HUES64 (cell line): Measurements from ENCODE around the gene MUC5B.

Experiments
- H3K27ac ChIP-seq: 2 replicates; pipeline ENCODE4 v1.7.0; 2013; ENCODE audit warnings: low read depth, low read length, inconsistent platforms
- H3K27me3 ChIP-seq: 2 replicates; pipeline ENCODE4 v1.6.1; 2013; ENCODE audit warnings: mild to moderate bottlenecking, low read length; ENCODE audit not compliant: insufficient read depth
- H3K36me3 ChIP-seq: 2 replicates; pipeline ENCODE4 v1.6.1; 2013; ENCODE audit warnings: mild to moderate bottlenecking, low read length; ENCODE audit not compliant: insufficient read depth
- H3K4me1 ChIP-seq: 2 replicates; pipeline ENCODE4 v1.6.1; 2013; ENCODE audit warnings: mild to moderate bottlenecking, low read length, moderate library complexity; ENCODE audit not compliant: insufficient read depth
- H3K4me3 ChIP-seq: 2 replicates; pipeline ENCODE4 v1.5.1; 2013; ENCODE audit warnings: mild to moderate bottlenecking, low read length, moderate library complexity
- H3K9ac ChIP-seq: 2 replicates; pipeline ENCODE4 v1.6.1; 2013; ENCODE audit warnings: mild to moderate bottlenecking, low read depth, low read length
- H3K9me3 ChIP-seq: 2 replicates; pipeline ENCODE4 v1.6.1; 2013; ENCODE audit warnings: low read depth, low read length; ENCODE audit not compliant: insufficient read depth
- WGBS: fragments of 150-250, 120-280 bp; methylation state at CpG from one replicate; pipeline ENCODE4 v1.1.7; 2013; ENCODE audit warnings: missing lambda C conversion rate; 5-methylcytosine and 5-hydroxymethylcytosine counted together

Gene MUC5B

GRCh38 chr11:1252371-1253102 is 29.7 kb downstream of the MUC5B start:
- Histone ChIP-seq H3K4me1 (no peaks in the 10 kb centered on the region), H3K36me3 (no peaks in the 10 kb centered on the region), H3K4me3 (no peak overlapping the region), H3K27me3 (no peaks in the 10 kb centered on the region), H3K9ac (no peak overlapping the region), H3K27ac (no peak overlapping the region), H3K9me3 (peaks cover 15% of the 10 kb centered on the region)
- WGBS, result 93% methylated on average over 38 of the region's 38 CpGs

GRCh38 chr11:1253103-1253485 is 30.2 kb downstream of the MUC5B start:
- Histone ChIP-seq H3K4me3 (no peak overlapping the region), H3K9me3 (peaks cover 15% of the 10 kb centered on the region), H3K4me1 (no peaks in the 10 kb centered on the region), H3K27me3 (no peaks in the 10 kb centered on the region), H3K27ac (no peak overlapping the region), H3K36me3 (no peaks in the 10 kb centered on the region), H3K9ac (no peak overlapping the region)
- WGBS, result 90% methylated on average over 9 of the region's 9 CpGs

GRCh38 chr11:1254086-1254648 is 31.3 kb downstream of the MUC5B start:
- WGBS, result 96% methylated on average over 22 of the region's 22 CpGs
- Histone ChIP-seq H3K9ac (no peak overlapping the region), H3K4me1 (no peaks in the 10 kb centered on the region), H3K27ac (no peak overlapping the region), H3K36me3 (no peaks in the 10 kb centered on the region), H3K9me3 (peaks cover 15% of the 10 kb centered on the region), H3K4me3 (no peak overlapping the region), H3K27me3 (no peaks in the 10 kb centered on the region)

- no peaks in the 10 kb centered on the region for H3K4me1 ChIP-seq
- H3K9ac ChIP-seq, result no peak overlapping the region
- WGBS, result 92% methylated on average over 19 of the region's 19 CpGs
- H3K9me3 ChIP-seq, result peaks cover 15% of the 10 kb centered on the region
- H3K27ac ChIP-seq, result no peak overlapping the region
- no peaks in the 10 kb centered on the region for H3K27me3 ChIP-seq
- H3K4me3 ChIP-seq, result no peak overlapping the region
- no peaks in the 10 kb centered on the region for H3K36me3 ChIP-seq
These were observed 31.9 kb downstream of the MUC5B start for GRCh38 chr11:1254733-1255132.

- H3K27me3 ChIP-seq, result no peaks in the 10 kb centered on the region
- H3K4me1 ChIP-seq, result no peaks in the 10 kb centered on the region
- no peak overlapping the region for H3K4me3 ChIP-seq
- H3K27ac ChIP-seq, result no peak overlapping the region
- 94% methylated on average over 24 of the region's 24 CpGs for whole genome bisulfite sequencing
- peaks cover 15% of the 10 kb centered on the region for H3K9me3 ChIP-seq
- no peak overlapping the region for H3K9ac ChIP-seq
- no peaks in the 10 kb centered on the region for H3K36me3 ChIP-seq
These were observed 32.3 kb downstream of the MUC5B start for GRCh38 chr11:1255151-1255550.

- 84% methylated on average over 18 of the region's 26 CpGs for WGBS
- Histone ChIP-seq H3K36me3 (no peaks in the 10 kb centered on the region), H3K4me3 (no peak overlapping the region), H3K9me3 (peaks cover 10% of the 10 kb centered on the region), H3K4me1 (no peaks in the 10 kb centered on the region), H3K9ac (no peak overlapping the region), H3K27me3 (no peaks in the 10 kb centered on the region), H3K27ac (no peak overlapping the region)
These were observed 33.6 kb downstream of the MUC5B start for GRCh38 chr11:1256257-1257045.

GRCh38 chr11:1257366-1257765 is 34.5 kb downstream of the MUC5B start:
- Histone ChIP-seq H3K36me3 (no peaks in the 10 kb centered on the region), H3K4me3 (no peak overlapping the region), H3K4me1 (0 out of 2 replicates have a peak, but pooled peaks cover 3% of the 10 kb centered on the region), H3K9me3 (0 out of 2 replicates have a peak, but pooled peaks cover 3% of the 10 kb centered on the region), H3K27ac (no peak overlapping the region), H3K27me3 (no peaks in the 10 kb centered on the region), H3K9ac (no peak overlapping the region)
- WGBS, result 93% methylated on average over 27 of the region's 27 CpGs

- Histone ChIP-seq H3K4me1 (0 out of 2 replicates have a peak, but pooled peaks cover 3% of the 10 kb centered on the region), H3K27me3 (no peaks in the 10 kb centered on the region), H3K9ac (no peak overlapping the region), H3K27ac (no peak overlapping the region), H3K9me3 (no peaks in the 10 kb centered on the region), H3K36me3 (no peaks in the 10 kb centered on the region), H3K4me3 (no peak overlapping the region)
- WGBS, result 92% methylated on average over 16 of the region's 16 CpGs
These were observed 35.0 kb downstream of the MUC5B start for GRCh38 chr11:1257916-1258315.

GRCh38 chr11:1258401-1259075 is 35.7 kb downstream of the MUC5B start:
- no peaks in the 10 kb centered on the region for H3K9me3 ChIP-seq
- H3K36me3 ChIP-seq, result no peaks in the 10 kb centered on the region
- no peak overlapping the region for H3K27ac ChIP-seq
- no peak overlapping the region for H3K4me3 ChIP-seq
- no peaks in the 10 kb centered on the region for H3K27me3 ChIP-seq
- no peak overlapping the region for H3K9ac ChIP-seq
- 84% methylated on average over 13 of the region's 13 CpGs for WGBS
- H3K4me1 ChIP-seq, result 0 out of 2 replicates have a peak, but pooled peaks cover 3% of the 10 kb centered on the region

GRCh38 chr11:1259076-1259461 is 36.2 kb downstream of the MUC5B start:
- H3K9ac ChIP-seq, result no peak overlapping the region
- 92% methylated on average over 7 of the region's 7 CpGs for WGBS

GRCh38 chr11:1259561-1259960 is 36.7 kb downstream of the MUC5B start:
- 0 out of 2 replicates have a peak, but pooled peaks cover 3% of the 10 kb centered on the region for H3K4me1 ChIP-seq
- 89% methylated on average over 9 of the region's 9 CpGs for WGBS
- no peaks in the 10 kb centered on the region for H3K36me3 ChIP-seq
- H3K4me3 ChIP-seq, result no peak overlapping the region
- H3K9me3 ChIP-seq, result no peaks in the 10 kb centered on the region
- H3K9ac ChIP-seq, result no peak overlapping the region
- H3K27ac ChIP-seq, result no peak overlapping the region
- no peaks in the 10 kb centered on the region for H3K27me3 ChIP-seq

More at GRCh38 chr11:1259076-1259461, 36.2 kb downstream of the MUC5B start:
- Histone ChIP-seq H3K4me1 (0 out of 2 replicates have a peak, but pooled peaks cover 3% of the 10 kb centered on the region), H3K27ac (no peak overlapping the region), H3K9me3 (no peaks in the 10 kb centered on the region), H3K4me3 (no peak overlapping the region), H3K36me3 (no peaks in the 10 kb centered on the region), H3K27me3 (no peaks in the 10 kb centered on the region)
